Neuron (in vitro differentiated cells): ENCODE data around the gene RETREG2.

Experiments used
- H2AFZ ChIP-seq: one replicate; pipeline ENCODE4 v1.6.1; 2013; ENCODE audit warnings: low read depth, mild to moderate bottlenecking, inconsistent platforms, low read length, moderate library complexity
- H3K27me3 ChIP-seq: one replicate; pipeline ENCODE4 v1.6.1; 2013; ENCODE audit warnings: low read length; ENCODE audit not compliant: insufficient read depth
- H3K36me3 ChIP-seq: one replicate; pipeline ENCODE4 v1.6.1; 2013; ENCODE audit warnings: low read length; ENCODE audit not compliant: insufficient read depth
- H3K4me1 ChIP-seq: one replicate; pipeline ENCODE4 v1.6.1; 2013; ENCODE audit warnings: low read length; ENCODE audit not compliant: insufficient read depth
- H3K4me3 ChIP-seq: 2 replicates; pipeline ENCODE4 v1.5.1; 2013; ENCODE audit warnings: mild to moderate bottlenecking, low read length, moderate library complexity
- H3K9me3 ChIP-seq: one replicate; pipeline ENCODE4 v1.6.1; 2013; ENCODE audit warnings: low read length

RETREG2 gene

DNA sequence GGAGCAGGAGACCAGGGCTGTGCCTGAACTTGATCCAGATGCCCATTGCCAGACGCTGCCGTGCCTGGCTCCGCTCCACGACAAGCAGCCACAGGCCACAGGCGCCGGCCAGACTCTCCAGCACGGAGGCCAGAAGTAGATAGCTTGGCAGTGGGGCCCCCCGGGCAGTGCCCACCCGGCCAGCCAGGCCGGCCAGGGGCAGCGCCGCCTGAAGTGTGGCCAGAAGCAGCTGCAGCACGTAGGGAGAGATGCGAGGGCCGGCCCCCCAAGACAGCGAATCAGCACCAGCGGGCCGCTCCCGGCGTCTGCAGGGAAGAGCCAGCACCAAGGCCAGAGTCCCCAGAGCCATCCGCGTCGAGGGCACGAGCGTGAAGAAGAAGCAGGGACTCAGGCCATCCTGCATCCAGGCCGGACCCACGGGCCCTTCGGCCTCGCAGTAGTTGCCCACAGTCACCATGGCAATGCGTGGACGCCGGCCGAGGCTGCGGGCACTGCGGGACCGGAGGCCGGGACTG lies 40.2 kb downstream of the RETREG2 start:
- Histone ChIP-seq H3K4me1 (peaks cover 19% of the 10 kb centered on the region), H2AFZ (peak overlapping the region; percentile 30), H3K36me3 (peaks cover 41% of the 10 kb centered on the region), H3K4me3 (peak overlapping the region; percentile 55), H3K27me3 (no peaks in the 10 kb centered on the region), H3K9me3 (no peaks in the 10 kb centered on the region)

GRCh38 chr2:219218732-219219701 lies 40.9 kb downstream of the RETREG2 start, which contains the start of gene ABCB6:
Gene ABCB6 (minus strand): TSS chr2:219218958. CDS start chr2:219218673, 285 bp downstream.
- Histone ChIP-seq H3K4me3 (peak within 1 kb of the TSS; percentile 55), H3K9me3 (no peaks in the 10 kb centered on the region), H3K36me3 (peaks cover 42% of the 10 kb centered on the region), H2AFZ (peak within 1 kb of the TSS; percentile 30), H3K4me1 (peaks cover 19% of the 10 kb centered on the region), H3K27me3 (no peaks in the 10 kb centered on the region)

- Histone ChIP-seq H2AFZ (no peak overlapping the region), H3K27me3 (no peaks in the 10 kb centered on the region), H3K4me3 (no peak overlapping the region), H3K9me3 (no peaks in the 10 kb centered on the region), H3K36me3 (peaks cover 42% of the 10 kb centered on the region), H3K4me1 (peaks cover 19% of the 10 kb centered on the region)
Measured at GRCh38 chr2:219219784-219220532, 41.9 kb downstream of the RETREG2 start.

DNA sequence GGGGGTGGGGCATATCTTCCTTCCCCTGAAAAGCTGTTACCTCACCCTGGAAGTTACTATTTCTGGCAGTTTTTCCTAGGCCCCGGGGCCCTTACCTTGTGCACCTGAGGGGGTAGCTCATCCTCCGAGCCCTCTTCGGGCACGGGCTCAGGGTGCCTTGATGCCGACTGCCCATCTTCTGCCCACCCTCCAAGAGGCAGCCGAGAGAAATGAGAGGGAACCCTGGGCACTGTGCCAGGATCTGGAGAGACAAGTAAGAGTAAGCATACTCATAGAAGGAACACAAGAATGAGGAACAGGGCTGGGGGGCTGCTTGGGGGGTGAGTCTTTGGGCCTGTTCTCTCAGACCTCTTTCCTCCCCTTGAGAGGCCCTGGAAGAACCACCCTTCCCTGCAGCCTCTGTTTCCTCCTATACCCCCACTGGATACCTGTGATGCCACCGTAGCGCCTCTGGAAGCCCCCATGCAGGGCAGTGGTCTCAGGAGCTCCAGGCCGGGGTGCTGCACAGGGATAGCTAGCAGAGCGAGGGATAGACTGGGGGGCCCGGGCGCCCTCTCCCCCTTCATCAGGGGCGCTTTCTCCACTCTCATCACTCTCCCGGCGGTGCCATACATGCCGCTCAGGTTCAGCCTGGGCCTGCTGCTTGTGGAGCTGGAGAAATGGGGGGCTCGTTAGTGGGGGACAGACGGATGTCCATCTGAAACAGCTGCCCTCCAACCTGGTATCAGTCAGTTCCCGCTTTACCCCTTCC lies 42.8 kb downstream of the RETREG2 start:
- Histone ChIP-seq H3K4me3 (no peak overlapping the region), H3K36me3 (peaks cover 43% of the 10 kb centered on the region), H3K9me3 (no peaks in the 10 kb centered on the region), H3K4me1 (peaks cover 19% of the 10 kb centered on the region), H3K27me3 (no peaks in the 10 kb centered on the region), H2AFZ (no peak overlapping the region)

DNA sequence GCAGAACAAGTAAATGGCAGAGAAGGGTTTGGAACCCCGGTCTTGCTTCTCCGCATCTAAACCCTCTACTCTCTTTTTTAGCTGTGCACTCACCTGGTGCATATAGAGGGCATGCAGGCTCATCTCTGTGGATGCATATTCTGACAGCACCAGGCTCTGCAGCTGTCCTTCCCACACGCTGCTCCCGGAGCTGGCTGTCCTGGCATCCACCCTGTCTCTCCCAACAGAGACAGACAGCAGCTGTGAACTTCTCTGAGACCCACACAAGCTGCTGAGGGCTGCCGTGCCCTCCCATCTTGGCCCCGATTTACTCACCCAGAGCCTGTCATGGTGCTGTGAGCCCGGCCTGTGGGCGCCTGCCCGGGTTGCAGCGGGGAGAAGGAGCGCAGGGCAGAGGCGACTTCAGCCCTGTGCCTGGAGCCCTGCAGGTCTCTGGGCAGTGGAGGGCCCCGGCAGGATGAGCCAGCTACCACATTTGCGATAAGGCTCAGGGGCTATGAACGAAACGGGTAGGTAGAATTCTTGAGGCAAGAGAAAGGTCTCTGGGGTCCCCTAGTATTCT lies 44.0 kb downstream of the RETREG2 start:
- Histone ChIP-seq H3K4me3 (no peak overlapping the region), H2AFZ (no peak overlapping the region), H3K36me3 (peaks cover 45% of the 10 kb centered on the region), H3K4me1 (peaks cover 16% of the 10 kb centered on the region), H3K27me3 (no peaks in the 10 kb centered on the region), H3K9me3 (no peaks in the 10 kb centered on the region)

GRCh38 chr2:219223831-219224610 lies 45.9 kb downstream of the RETREG2 start:
- peaks cover 45% of the 10 kb centered on the region for H3K36me3 ChIP-seq
- peaks cover 18% of the 10 kb centered on the region for H3K4me1 ChIP-seq
- no peak overlapping the region for H2AFZ ChIP-seq

GRCh38 chr2:219225350-219225749 lies 47.3 kb downstream of the RETREG2 start:
- Histone ChIP-seq H3K27me3 (no peaks in the 10 kb centered on the region), H3K4me3 (no peak overlapping the region), H3K9me3 (no peaks in the 10 kb centered on the region), H3K36me3 (peaks cover 40% of the 10 kb centered on the region), H3K4me1 (peaks cover 14% of the 10 kb centered on the region), H2AFZ (no peak overlapping the region)

More at GRCh38 chr2:219223831-219224610, 45.9 kb downstream of the RETREG2 start:
- no peaks in the 10 kb centered on the region for H3K9me3 ChIP-seq
- H3K27me3 ChIP-seq = no peaks in the 10 kb centered on the region
- H3K4me3 ChIP-seq = no peak overlapping the region

- Histone ChIP-seq H3K9me3 (no peaks in the 10 kb centered on the region), H3K27me3 (no peaks in the 10 kb centered on the region), H2AFZ (no peak overlapping the region), H3K4me1 (peaks cover 18% of the 10 kb centered on the region), H3K4me3 (peak overlapping the region; percentile 60), H3K36me3 (peaks cover 35% of the 10 kb centered on the region)
Measured at GRCh38 chr2:219228041-219228910, 50.2 kb downstream of the RETREG2 start.

DNA sequence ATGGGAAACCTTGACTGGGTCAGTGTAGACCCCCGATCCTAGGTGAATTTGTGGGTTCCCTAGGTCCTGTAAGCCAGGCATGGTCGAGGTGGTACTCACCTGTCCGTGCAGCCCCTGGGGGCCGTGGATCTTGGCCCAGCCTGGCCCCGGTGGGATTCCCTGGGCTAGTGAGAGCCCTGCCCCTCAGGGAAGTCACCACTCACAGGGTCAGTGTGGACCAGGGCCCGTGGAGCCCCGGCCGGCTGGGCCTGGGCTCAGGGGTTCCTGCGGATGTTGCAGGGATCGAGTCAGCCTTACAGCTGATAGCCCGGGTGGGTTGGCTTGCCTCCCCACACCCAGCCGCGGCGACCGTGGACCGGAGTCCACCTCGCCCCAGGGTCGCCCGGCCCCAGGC lies 50.8 kb downstream of the RETREG2 start:
- Histone ChIP-seq H3K9me3 (no peaks in the 10 kb centered on the region), H2AFZ (peak overlapping the region; percentile 57), H3K36me3 (peaks cover 35% of the 10 kb centered on the region), H3K4me3 (peak overlapping the region; percentile 60), H3K4me1 (peaks cover 18% of the 10 kb centered on the region), H3K27me3 (no peaks in the 10 kb centered on the region)

GRCh38 chr2:219229305-219230058 lies 51.4 kb downstream of the RETREG2 start, which contains the start of the genes ANKZF1 and ATG9A:
Gene ANKZF1 (plus strand): TSS chr2:219229806. CDS start chr2:219230258, 452 bp downstream.
Gene ATG9A (minus strand): TSS chr2:219229636. CDS start chr2:219228024, 1,612 bp downstream.
- H2AFZ ChIP-seq = peak within 1 kb of the TSS; percentile 57
- no peaks in the 10 kb centered on the region for H3K27me3 ChIP-seq
- H3K4me1 ChIP-seq = peaks cover 18% of the 10 kb centered on the region
- H3K9me3 ChIP-seq = no peaks in the 10 kb centered on the region
- H3K4me3 ChIP-seq = peak within 1 kb of the TSS; percentile 60
- peaks cover 35% of the 10 kb centered on the region for H3K36me3 ChIP-seq
